GM21423 (cell line): Measurements from ENCODE around the gene TMEM123.

ENCODE experiments used
- ATAC-seq: cut with Tn5 transposase; IDR thresholded peaks from one replicate; pipeline ENCODE4 v1.9.1; 2021; ENCODE audit warnings: mild to moderate bottlenecking, moderate library complexity; ENCODE audit not compliant: unreplicated experiment

TMEM123 gene

GRCh38 chr11:102399189-102399588 lies 53.4 kb downstream of the TMEM123 start:
- no peak for ATAC-seq

GRCh38 chr11:102398297-102398696 lies 54.3 kb downstream of the TMEM123 start:
- no peak for ATAC-seq

GRCh38 chr11:102396708-102397563 lies 55.6 kb downstream of the TMEM123 start:
- no peak for ATAC-seq

GRCh38 chr11:102395720-102396393 lies 56.7 kb downstream of the TMEM123 start:
- no peak for ATAC-seq

- ATAC-seq = no peak
Measured at GRCh38 chr11:102393272-102393730, 59.3 kb downstream of the TMEM123 start.

GRCh38 chr11:102391549-102392237 lies 60.9 kb downstream of the TMEM123 start:
- ATAC-seq = no peak

- ATAC-seq = peak; percentile 85
Measured at GRCh38 chr11:102390667-102391465, 61.7 kb downstream of the TMEM123 start.

GRCh38 chr11:102389253-102389652 lies 63.3 kb downstream of the TMEM123 start:
- no peak for ATAC-seq

- no peak for ATAC-seq
Measured at GRCh38 chr11:102387043-102387781, 65.4 kb downstream of the TMEM123 start.

- no peak for ATAC-seq
Measured at GRCh38 chr11:102386136-102386734, 66.3 kb downstream of the TMEM123 start.

GRCh38 chr11:102385085-102386007 lies 67.2 kb downstream of the TMEM123 start:
- no peak for ATAC-seq

GRCh38 chr11:102384419-102385079 lies 68.0 kb downstream of the TMEM123 start:
- no peak for ATAC-seq

GRCh38 chr11:102383839-102384238 lies 68.7 kb downstream of the TMEM123 start:
- ATAC-seq = no peak

- no peak for ATAC-seq
Measured at GRCh38 chr11:102382384-102382783, 70.2 kb downstream of the TMEM123 start.

GRCh38 chr11:102378818-102379217 lies 73.7 kb downstream of the TMEM123 start:
- no peak for ATAC-seq

- no peak for ATAC-seq
Measured at GRCh38 chr11:102377891-102378290, 74.7 kb downstream of the TMEM123 start.

- ATAC-seq = no peak
Measured at GRCh38 chr11:102375720-102376399, 76.7 kb downstream of the TMEM123 start.
